ENCODE measurements around the gene SPINK8. TPM values are rescaled to one million over a fixed set of nuclear protein-coding genes. Genes with fewer than 3 reads are reported as not detected.

SPINK8 gene
- total RNA-seq, 2 experiments from 2014 or later = not detected

DNA sequence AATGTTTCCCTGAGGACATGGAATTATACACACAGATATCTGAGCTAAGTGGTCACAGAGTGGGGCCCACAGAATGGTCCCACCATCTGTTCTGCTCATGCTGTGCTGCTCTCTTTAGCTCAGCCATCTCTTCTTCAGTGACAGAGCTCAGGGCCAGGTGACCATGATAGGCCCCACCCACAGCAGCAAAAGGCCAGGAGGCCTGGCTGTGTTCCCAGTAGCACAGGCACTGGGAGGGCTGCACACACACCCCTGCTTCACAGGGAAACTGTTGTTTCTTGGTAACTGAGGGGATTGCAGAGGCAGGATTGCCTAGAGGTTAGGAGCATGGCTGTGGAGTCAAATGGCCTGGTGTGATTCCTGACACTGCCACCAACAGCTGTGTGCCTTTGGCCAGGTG, 33.7 kb upstream of the SPINK8 start:
- no peak overlapping the region for H3K4me3 ChIP-seq (ENCODE audit: low read length)
- no peak overlapping the region for H3K27ac ChIP-seq (ENCODE audit: low read depth in 1 of 2, low read length in 2 of 2)
- no peaks in the 10 kb centered on the region for H3K27me3 ChIP-seq (ENCODE audit: control insufficient read depth in 1 of 2, insufficient read depth in 2 of 2, low read length in 2 of 2)
- ChIA-PET POLR2A (no interaction called here), CTCF (no interaction called here)
- no peaks in the 10 kb centered on the region for H3K36me3 ChIP-seq (ENCODE audit: insufficient read depth, low read length)
- TF ChIP-seq, protein P1, sequence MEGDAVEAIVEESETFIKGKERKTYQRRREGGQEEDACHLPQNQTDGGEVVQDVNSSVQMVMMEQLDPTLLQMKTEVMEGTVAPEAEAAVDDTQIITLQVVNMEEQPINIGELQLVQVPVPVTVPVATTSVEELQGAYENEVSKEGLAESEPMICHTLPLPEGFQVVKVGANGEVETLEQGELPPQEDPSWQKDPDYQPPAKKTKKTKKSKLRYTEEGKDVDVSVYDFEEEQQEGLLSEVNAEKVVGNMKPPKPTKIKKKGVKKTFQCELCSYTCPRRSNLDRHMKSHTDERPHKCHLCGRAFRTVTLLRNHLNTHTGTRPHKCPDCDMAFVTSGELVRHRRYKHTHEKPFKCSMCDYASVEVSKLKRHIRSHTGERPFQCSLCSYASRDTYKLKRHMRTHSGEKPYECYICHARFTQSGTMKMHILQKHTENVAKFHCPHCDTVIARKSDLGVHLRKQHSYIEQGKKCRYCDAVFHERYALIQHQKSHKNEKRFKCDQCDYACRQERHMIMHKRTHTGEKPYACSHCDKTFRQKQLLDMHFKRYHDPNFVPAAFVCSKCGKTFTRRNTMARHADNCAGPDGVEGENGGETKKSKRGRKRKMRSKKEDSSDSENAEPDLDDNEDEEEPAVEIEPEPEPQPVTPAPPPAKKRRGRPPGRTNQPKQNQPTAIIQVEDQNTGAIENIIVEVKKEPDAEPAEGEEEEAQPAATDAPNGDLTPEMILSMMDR (IDR thresholded peaks at IDR 0.05) = no peak
- H3K9me3 ChIP-seq (ENCODE audit: control insufficient read depth in 1 of 2, insufficient read depth in 1 of 2, low read length in 2 of 2) = no peaks in the 10 kb centered on the region
- Mint-ChIP-seq H3K27ac (no peak overlapping the region), H3K9me3 (peaks cover under 1% of the 10 kb centered on the region), H3K36me3 (ENCODE audit: low read depth) (no peaks in the 10 kb centered on the region), H3K4me1 (ENCODE audit: low read depth) (no peaks in the 10 kb centered on the region), H3K4me3 (no peak overlapping the region), H3K27me3 (no peaks in the 10 kb centered on the region)
- no peaks in the 10 kb centered on the region for H3K4me1 ChIP-seq (ENCODE audit: insufficient read depth, low read length)
- DNase-seq (no peak), ATAC-seq (ENCODE audit: poor library complexity) (no peak)
- intact Hi-C loops (cut with DNase I, micrococcal nuclease) = no loop called here

DNA sequence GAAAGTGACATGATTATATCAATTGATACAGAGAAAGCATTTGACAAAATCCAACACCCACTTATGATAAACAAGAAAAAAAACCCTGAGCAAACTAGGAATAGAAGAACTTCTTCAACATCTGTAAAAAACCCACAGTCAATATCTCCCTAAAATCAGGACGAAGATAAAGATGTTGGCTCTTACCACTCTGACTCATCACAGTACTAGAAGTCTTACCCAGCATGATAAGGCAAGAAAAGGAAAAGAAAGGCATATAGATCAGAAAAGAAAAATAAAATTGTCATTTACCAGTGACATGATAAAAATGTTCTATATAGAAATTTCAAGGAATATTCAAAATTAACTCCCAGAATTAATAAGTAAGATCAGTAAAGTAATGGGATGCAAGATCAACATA, 31.4 kb upstream of the SPINK8 start:
- POLR2A ChIA-PET = no interaction called here
- H3K9me3 Mint-ChIP-seq = peaks cover 9% of the 10 kb centered on the region
- H3K36me3 Mint-ChIP-seq (ENCODE audit: low read depth) = no peaks in the 10 kb centered on the region
- ATAC-seq (ENCODE audit: poor library complexity) (no peak), DNase-seq (no peak)
- no peak overlapping the region for H3K27ac ChIP-seq (ENCODE audit: low read depth in 1 of 2, low read length in 2 of 2)
- no peaks in the 10 kb centered on the region for H3K36me3 ChIP-seq (ENCODE audit: insufficient read depth, low read length)
- no peak overlapping the region for H3K4me3 ChIP-seq (ENCODE audit: low read length)
- no peak overlapping the region for H3K27ac Mint-ChIP-seq
- no peaks in the 10 kb centered on the region for H3K4me1 ChIP-seq (ENCODE audit: insufficient read depth, low read length)
- CTCF ChIA-PET = interaction anchor here (0.6 kb wide), 1 partner anchor 92 kb away, joined by 3 read pairs; no protein-coding TSS in a partner anchor
- no peaks in the 10 kb centered on the region for H3K9me3 ChIP-seq (ENCODE audit: control insufficient read depth in 1 of 2, insufficient read depth in 1 of 2, low read length in 2 of 2)
- peaks cover under 1% of the 10 kb centered on the region for H3K27me3 Mint-ChIP-seq
- TF ChIP-seq, protein P1 (IDR thresholded peaks at IDR 0.05) = no peak
- H3K4me3 Mint-ChIP-seq = no peak overlapping the region
- intact Hi-C loops (cut with DNase I, micrococcal nuclease) = no loop called here
- H3K27me3 ChIP-seq (ENCODE audit: control insufficient read depth in 1 of 2, insufficient read depth in 2 of 2, low read length in 2 of 2) = no peaks in the 10 kb centered on the region
- H3K4me1 Mint-ChIP-seq (ENCODE audit: low read depth) = no peaks in the 10 kb centered on the region

DNA sequence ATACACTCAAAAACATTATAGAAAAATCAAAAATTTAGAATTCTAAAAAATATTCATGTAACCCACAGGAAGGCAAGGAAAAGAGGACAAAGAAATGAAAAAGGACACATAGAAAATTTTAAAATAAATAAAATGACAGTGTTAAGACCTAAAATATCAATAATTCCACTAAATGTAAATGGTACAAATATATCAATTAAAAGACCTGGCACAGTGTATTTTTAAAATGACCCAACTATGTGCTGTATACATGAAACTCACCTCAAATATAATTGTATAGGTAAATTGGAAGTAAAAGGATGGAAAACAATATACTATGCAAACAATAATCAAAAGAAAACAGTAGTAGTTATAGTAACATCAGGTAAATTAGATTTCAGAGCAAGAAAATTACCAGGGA, 28.5 kb upstream of the SPINK8 start:
- TF ChIP-seq, protein P1 (IDR thresholded peaks at IDR 0.05) = no peak
- ATAC-seq (ENCODE audit: poor library complexity) = no peak
- peaks cover 14% of the 10 kb centered on the region for H3K27me3 Mint-ChIP-seq
- peaks cover 11% of the 10 kb centered on the region for H3K9me3 Mint-ChIP-seq
- H3K4me1 Mint-ChIP-seq (ENCODE audit: low read depth) = no peaks in the 10 kb centered on the region
- Histone ChIP-seq H3K4me1 (ENCODE audit: insufficient read depth, low read length) (no peaks in the 10 kb centered on the region), H3K27ac (ENCODE audit: low read depth in 1 of 2, low read length in 2 of 2) (no peak overlapping the region), H3K9me3 (ENCODE audit: control insufficient read depth in 1 of 2, insufficient read depth in 1 of 2, low read length in 2 of 2) (peaks cover 0 to 10% of the 10 kb centered on the region in 2 experiments), H3K36me3 (ENCODE audit: insufficient read depth, low read length) (no peaks in the 10 kb centered on the region), H3K4me3 (ENCODE audit: low read length) (no peak overlapping the region), H3K27me3 (ENCODE audit: control insufficient read depth in 1 of 2, insufficient read depth in 2 of 2, low read length in 2 of 2) (peaks cover 0 to 8% of the 10 kb centered on the region in 2 experiments)
- CTCF ChIA-PET = no interaction called here
- no peak for DNase-seq
- H3K36me3 Mint-ChIP-seq (ENCODE audit: low read depth) = no peaks in the 10 kb centered on the region
- H3K27ac Mint-ChIP-seq = no peak overlapping the region
- POLR2A ChIA-PET = no interaction called here
- intact Hi-C loops (cut with DNase I, micrococcal nuclease) = no loop called here
- no peak overlapping the region for H3K4me3 Mint-ChIP-seq
